NB4 (cell line): ENCODE data around the gene INSM2.

Experiments used
- DNase-seq: peaks from one replicate; pipeline ENCODE4 v3.0.0; 2010; ENCODE audit warnings: low read depth
- H3K4me3 ChIP-seq: one replicate; pipeline ENCODE4 v1.5.1; 2011; ENCODE audit warnings: mild to moderate bottlenecking, low read depth, low read length, moderate library complexity
- MYC ChIP-seq: IDR thresholded peaks from 2 replicates; pipeline ENCODE4 v1.6.1; 2011; ENCODE audit warnings: low read depth, low read length
- POLR2A ChIP-seq: IDR thresholded peaks from 2 replicates; pipeline ENCODE4 v1.6.1; 2011; ENCODE audit warnings: mild to moderate bottlenecking; ENCODE audit not compliant: insufficient read length; ENCODE audit errors: extremely low read depth
- TF ChIP-seq, protein P1 (sequence below): IDR thresholded peaks from 2 replicates; pipeline ENCODE4 v1.6.1; 2011; ENCODE audit warnings: low read depth, low read length
- TF ChIP-seq, protein P2 (sequence below): IDR thresholded peaks from one replicate; pipeline ENCODE4 v1.5.1; 2012; ENCODE audit warnings: low read depth, low read length

Gene INSM2

DNA sequence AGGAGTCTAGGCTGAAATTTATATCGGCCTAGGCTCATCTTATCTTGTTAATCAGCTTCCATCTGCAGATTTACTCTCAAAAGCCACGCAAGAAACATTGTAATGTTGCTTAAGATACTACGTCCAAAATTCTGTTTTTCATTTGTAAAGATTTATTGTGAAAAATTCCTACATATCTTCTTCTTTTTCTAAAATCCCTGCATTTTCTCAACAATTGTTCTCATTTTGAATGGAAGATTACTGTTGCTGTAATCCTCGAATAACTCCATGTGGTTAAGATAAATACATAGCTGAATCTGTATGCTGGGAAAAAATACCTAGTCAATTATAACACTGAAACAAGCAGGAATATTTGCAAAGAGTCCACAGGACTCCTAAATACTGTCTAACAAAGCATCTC is 15.6 kb downstream of the INSM2 start:
- TF ChIP-seq, protein P1, sequence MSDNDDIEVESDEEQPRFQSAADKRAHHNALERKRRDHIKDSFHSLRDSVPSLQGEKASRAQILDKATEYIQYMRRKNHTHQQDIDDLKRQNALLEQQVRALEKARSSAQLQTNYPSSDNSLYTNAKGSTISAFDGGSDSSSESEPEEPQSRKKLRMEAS, result no peak
- no peak for TF ChIP-seq POLR2A
- TF ChIP-seq, protein P2, sequence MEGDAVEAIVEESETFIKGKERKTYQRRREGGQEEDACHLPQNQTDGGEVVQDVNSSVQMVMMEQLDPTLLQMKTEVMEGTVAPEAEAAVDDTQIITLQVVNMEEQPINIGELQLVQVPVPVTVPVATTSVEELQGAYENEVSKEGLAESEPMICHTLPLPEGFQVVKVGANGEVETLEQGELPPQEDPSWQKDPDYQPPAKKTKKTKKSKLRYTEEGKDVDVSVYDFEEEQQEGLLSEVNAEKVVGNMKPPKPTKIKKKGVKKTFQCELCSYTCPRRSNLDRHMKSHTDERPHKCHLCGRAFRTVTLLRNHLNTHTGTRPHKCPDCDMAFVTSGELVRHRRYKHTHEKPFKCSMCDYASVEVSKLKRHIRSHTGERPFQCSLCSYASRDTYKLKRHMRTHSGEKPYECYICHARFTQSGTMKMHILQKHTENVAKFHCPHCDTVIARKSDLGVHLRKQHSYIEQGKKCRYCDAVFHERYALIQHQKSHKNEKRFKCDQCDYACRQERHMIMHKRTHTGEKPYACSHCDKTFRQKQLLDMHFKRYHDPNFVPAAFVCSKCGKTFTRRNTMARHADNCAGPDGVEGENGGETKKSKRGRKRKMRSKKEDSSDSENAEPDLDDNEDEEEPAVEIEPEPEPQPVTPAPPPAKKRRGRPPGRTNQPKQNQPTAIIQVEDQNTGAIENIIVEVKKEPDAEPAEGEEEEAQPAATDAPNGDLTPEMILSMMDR, result no peak
- TF ChIP-seq MYC, result no peak
- no peak overlapping the region for H3K4me3 ChIP-seq
- no peak for DNase-seq

DNA sequence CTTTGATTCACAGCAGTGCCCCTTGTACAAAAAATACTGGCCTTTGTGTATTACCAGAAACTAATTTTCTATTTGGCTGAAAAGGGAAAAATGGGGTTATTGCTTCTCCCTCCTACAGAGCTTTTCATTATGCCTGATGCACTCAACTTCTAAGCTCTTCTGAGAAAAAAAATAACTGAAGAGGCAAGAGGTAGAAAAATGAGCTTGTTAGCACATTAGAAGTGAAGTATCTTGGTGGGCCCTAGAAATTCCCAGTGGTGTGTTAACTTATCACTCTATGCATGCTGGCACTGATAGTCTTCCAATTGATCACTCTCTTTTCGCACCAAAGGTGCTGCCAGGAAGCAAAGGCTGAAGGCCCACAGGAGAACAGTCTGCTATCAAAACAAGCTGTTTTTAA is 17.1 kb downstream of the INSM2 start:
- TF ChIP-seq, protein P1, result no peak
- TF ChIP-seq MYC, result no peak
- no peak for TF ChIP-seq POLR2A
- TF ChIP-seq, protein P2, result no peak
- no peak overlapping the region for H3K4me3 ChIP-seq
- DNase-seq, result no peak

DNA sequence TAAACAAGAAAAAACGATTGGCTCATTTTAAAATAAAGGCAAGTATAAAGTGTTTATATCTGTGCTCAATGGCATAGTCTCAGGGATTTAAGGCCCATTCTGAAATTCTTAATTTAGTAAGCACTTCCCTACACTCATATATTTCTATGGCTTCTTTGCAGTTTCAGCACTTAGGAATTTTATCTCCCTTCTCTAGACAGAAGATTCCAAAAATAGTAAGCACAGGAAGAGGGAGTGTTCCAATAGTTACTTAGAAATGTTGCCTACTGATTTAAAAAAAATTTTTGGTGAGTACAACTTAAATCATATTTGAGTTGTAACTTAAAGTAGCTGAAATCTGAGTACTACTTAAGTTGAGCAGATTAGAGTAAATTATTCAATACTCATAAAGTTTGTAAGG is 19.8 kb downstream of the INSM2 start:
- TF ChIP-seq MYC (no peak), POLR2A (no peak)
- TF ChIP-seq, protein P1, result no peak
- TF ChIP-seq, protein P2, result no peak
- no peak overlapping the region for H3K4me3 ChIP-seq
- no peak for DNase-seq

DNA sequence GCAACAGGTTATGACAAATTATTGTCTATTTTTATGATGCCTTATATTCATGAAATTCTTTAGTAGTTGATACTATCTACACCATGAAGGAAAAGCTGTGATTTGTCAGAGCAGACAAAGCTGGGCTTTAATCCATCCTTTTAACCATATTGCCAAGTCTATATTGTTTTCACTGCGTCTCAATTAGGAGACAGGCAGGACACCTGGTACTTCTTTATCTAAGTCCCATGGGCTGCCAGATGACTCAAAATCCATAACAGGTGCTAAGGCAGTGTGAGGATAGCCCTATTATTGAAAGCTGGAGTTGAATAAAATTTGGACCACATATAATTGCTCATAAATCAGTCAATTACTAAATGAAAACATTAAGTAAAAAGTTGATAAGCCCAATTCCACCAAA is 22.6 kb downstream of the INSM2 start:
- no peak overlapping the region for H3K4me3 ChIP-seq
- TF ChIP-seq MYC (no peak), POLR2A (no peak)
- TF ChIP-seq, protein P1, result no peak
- TF ChIP-seq, protein P2, result no peak
- DNase-seq, result no peak

DNA sequence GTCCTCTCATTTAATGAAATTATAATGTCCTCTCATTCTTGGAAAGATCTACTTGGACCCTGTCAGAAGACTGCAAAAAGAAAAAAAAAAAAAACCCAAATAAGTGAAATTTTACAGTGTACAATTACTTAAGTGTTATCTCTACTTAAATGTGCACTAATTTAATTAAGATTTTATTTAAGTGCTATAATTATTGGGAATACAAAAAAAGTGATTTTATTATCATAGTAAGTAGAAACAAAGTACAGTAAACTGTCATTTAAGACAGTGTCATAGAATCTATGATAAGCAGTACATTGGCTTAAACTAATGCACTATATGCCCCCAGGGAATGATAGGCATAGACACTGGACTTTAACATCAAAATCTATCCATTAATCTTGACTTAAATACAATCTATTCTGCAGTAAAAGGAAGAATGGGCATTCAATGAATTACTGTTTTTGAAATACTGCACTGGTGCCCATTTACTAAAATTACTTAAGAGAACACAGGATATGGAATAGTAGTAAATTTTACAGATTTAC is 23.3 kb downstream of the INSM2 start:
- DNase-seq, result no peak
- no peak overlapping the region for H3K4me3 ChIP-seq
- TF ChIP-seq, protein P1, result no peak
- TF ChIP-seq, protein P2, result no peak

DNA sequence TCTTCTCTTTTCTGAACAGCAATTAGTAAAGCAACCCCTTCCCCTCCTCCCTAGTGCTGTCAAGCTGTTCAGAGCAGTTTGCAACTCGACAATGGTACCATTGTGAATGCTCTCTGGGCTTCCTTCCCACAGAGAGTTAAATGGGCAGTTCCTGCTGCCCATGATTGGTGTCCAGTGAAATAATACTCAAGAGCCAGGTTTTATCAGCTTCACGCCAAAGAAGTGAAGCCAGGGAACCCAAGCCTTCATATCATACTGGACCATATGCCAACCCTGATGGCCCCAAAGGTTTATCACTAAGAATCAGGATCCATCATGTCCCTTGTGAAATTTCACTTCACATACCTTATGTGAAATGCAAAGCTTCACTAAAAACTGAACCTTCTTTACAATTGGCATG is 24.7 kb downstream of the INSM2 start:
- no peak for DNase-seq
- H3K4me3 ChIP-seq, result no peak overlapping the region
- TF ChIP-seq, protein P1, result no peak
